HL-60 (cell line): ENCODE results near the gene TMEM200A.

Experiments used
- SPI1 ChIP-seq: IDR thresholded peaks from 2 replicates; pipeline ENCODE4 v1.6.1; 2012; ENCODE audit warnings: low read depth, mild to moderate bottlenecking, borderline replicate concordance
- TF ChIP-seq, protein P1 (sequence below): IDR thresholded peaks from one replicate; pipeline ENCODE4 v1.5.1; 2011; ENCODE audit warnings: low read length, control low read depth, inconsistent platforms; ENCODE audit not compliant: insufficient read depth

DNA sequence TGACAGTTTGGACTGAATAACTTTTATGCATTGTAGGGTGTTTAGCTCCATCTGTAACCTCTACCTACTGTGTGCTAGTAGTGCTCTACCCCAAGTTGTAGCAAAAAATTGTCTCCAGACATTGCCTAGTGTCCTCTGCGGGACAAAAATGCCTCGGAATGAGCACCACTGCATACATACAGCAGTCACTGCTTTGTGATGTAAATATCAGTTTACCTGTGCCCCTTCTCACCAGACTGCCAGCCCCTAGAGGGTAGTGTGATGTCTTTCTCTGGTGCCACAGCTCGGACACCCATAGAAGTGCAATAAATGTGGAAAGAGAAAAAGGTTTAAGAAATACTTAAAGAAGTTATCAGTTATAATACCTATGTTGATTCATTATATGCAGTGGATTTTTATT lies 25.1 kb downstream of the TMEM200A start:
- TF ChIP-seq, protein P1, sequence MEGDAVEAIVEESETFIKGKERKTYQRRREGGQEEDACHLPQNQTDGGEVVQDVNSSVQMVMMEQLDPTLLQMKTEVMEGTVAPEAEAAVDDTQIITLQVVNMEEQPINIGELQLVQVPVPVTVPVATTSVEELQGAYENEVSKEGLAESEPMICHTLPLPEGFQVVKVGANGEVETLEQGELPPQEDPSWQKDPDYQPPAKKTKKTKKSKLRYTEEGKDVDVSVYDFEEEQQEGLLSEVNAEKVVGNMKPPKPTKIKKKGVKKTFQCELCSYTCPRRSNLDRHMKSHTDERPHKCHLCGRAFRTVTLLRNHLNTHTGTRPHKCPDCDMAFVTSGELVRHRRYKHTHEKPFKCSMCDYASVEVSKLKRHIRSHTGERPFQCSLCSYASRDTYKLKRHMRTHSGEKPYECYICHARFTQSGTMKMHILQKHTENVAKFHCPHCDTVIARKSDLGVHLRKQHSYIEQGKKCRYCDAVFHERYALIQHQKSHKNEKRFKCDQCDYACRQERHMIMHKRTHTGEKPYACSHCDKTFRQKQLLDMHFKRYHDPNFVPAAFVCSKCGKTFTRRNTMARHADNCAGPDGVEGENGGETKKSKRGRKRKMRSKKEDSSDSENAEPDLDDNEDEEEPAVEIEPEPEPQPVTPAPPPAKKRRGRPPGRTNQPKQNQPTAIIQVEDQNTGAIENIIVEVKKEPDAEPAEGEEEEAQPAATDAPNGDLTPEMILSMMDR, result no peak
- TF ChIP-seq SPI1, result no peak
